A549 (cell line): ENCODE measurements around the gene ATP5IF1. TPM values are rescaled to one million over a fixed set of nuclear protein-coding genes. Genes with fewer than 3 reads are reported as not detected.

ENCODE experiments used
- ATAC-seq, 2 experiments: fragments of 200-7000 bp in 1 of 2; fragments of >200 bp in 1 of 2; cut with Nextera tagmentation in 1 of 2; cut with Tn5 transposase in 1 of 2; 3 replicates each; pipeline versions ENCODE4 v1.8.0 to v1.9.1; 2018 to 2020; ENCODE audit warnings: mild to moderate bottlenecking in 1 of 2, moderate library complexity in 1 of 2
- CTCF ChIA-PET: fragments of 300-600 bp; sonication (Branson Sonifier 250); formaldehyde crosslinking; extraction: SDS; loops from one replicate; lab custom pipeline; 2021; ENCODE audit warnings: antibody characterized with exemption, inconsistent platforms; lab: Yijun Ruan, JAX
- POLR2A ChIA-PET: fragments of 350-600 bp; formaldehyde crosslinking; extraction: SDS; loops from one replicate; lab custom pipeline; 2021; ENCODE audit warnings: antibody characterized with exemption, inconsistent platforms; lab: Yijun Ruan, JAX
- DNase-seq, 2 experiments: peaks; one replicate each; pipeline versions ENCODE4 v3.0.0 to v3.0.0-alpha.2; 2011 to 2016; ENCODE audit warnings: low read depth in 1 of 2, low spot score in 1 of 2
- FAIRE-seq: peaks from 2 replicates; lab custom pipeline; 2011; peaks lifted over from hg19 to GRCh38; lab: Jason Lieb, UNC
- H3K27ac ChIP-seq, 2 experiments: fragments of >200 bp; sonication (Bioruptor Twin); formaldehyde crosslinking; 3 replicates each; pipeline ENCODE4 v1.5.1; 2016 to 2017
- H3K4me1 ChIP-seq: fragments of >200 bp; sonication (Bioruptor Twin); formaldehyde crosslinking; 3 replicates; pipeline ENCODE4 v1.6.1; 2016
- H3K4me2 ChIP-seq: fragments of >200 bp; sonication (Bioruptor Twin); formaldehyde crosslinking; 3 replicates; pipeline ENCODE4 v1.6.1; 2016
- H3K4me3 ChIP-seq: fragments of >200 bp; sonication (Bioruptor Twin); formaldehyde crosslinking; 3 replicates; pipeline ENCODE4 v1.5.1; 2016
- H3K9me3 ChIP-seq: fragments of >200 bp; sonication (Bioruptor Twin); formaldehyde crosslinking; 3 replicates; pipeline ENCODE4 v1.6.1; 2016
- BHLHE40 ChIP-seq: IDR thresholded peaks from 2 replicates; pipeline ENCODE4 v1.6.1; 2012; ENCODE audit warnings: low read depth, low read length, inconsistent platforms
- CEBPB ChIP-seq, 2 experiments: fragments of >200 bp in 1 of 2; sonication (Bioruptor Twin) in 1 of 2; formaldehyde crosslinking in 1 of 2; IDR thresholded peaks; 2 replicates each; pipeline ENCODE4 v1.6.1; 2012 to 2016
- CHD4 ChIP-seq: fragments of 200-600 bp; sonication (generic); IDR thresholded peaks from 2 replicates; pipeline ENCODE4 v1.6.1; 2016; ENCODE audit warnings: antibody characterized with exemption, mild to moderate bottlenecking, borderline replicate concordance
- E2F6 ChIP-seq: IDR thresholded peaks from 2 replicates; pipeline ENCODE4 v1.6.1; 2012; ENCODE audit warnings: low read depth, borderline replicate concordance
- HDAC2 ChIP-seq: fragments of 200-600 bp; sonication (generic); IDR thresholded peaks from 2 replicates; pipeline ENCODE4 v1.6.1; 2016
- HOXB13 ChIP-seq: fragments of 250-450 bp; sonication (Bioruptor Pico); IDR thresholded peaks from 2 replicates; pipeline ENCODE4 v1.5.0; 2020; ENCODE audit warnings: low read depth, mild to moderate bottlenecking, moderate library complexity
- JUN ChIP-seq, 2 experiments: fragments of >200 bp; sonication (Bioruptor Twin); formaldehyde crosslinking; IDR thresholded peaks; 2 replicates in 1 of 2; 3 replicates in 1 of 2; pipeline ENCODE4 v1.6.1; 2016 to 2017
- KDM5A ChIP-seq: fragments of 200-600 bp; sonication (generic); IDR thresholded peaks from 2 replicates; pipeline ENCODE4 v1.6.1; 2016; ENCODE audit warnings: antibody characterized with exemption, mild to moderate bottlenecking
- MAFK ChIP-seq: fragments of 450-650 bp; IDR thresholded peaks from 2 replicates; pipeline ENCODE4 v1.6.1; 2014; ENCODE audit not compliant: partially characterized antibody
- NFE2L2 ChIP-seq: fragments of 150-350 bp; conservative IDR thresholded peaks from 2 replicates; pipeline ENCODE4 v1.6.1; 2014; ENCODE audit warnings: low read length
- NPAS2 ChIP-seq: fragments of 250-450 bp; sonication (Bioruptor Pico); IDR thresholded peaks from 2 replicates; pipeline ENCODE4 v1.8.0; 2022; ENCODE audit warnings: mild to moderate bottlenecking, moderate library complexity, borderline replicate concordance
- PBX3 ChIP-seq: IDR thresholded peaks from 2 replicates; pipeline ENCODE4 v1.6.1; 2012
- PHF8 ChIP-seq: fragments of 200-600 bp; sonication (generic); IDR thresholded peaks from 2 replicates; pipeline ENCODE4 v1.6.1; 2016; ENCODE audit warnings: low read depth, mild to moderate bottlenecking, antibody characterized with exemption, moderate library complexity, borderline replicate concordance
- POLR2A ChIP-seq: IDR thresholded peaks from 2 replicates; pipeline ENCODE4 v1.6.1; 2012; ENCODE audit warnings: mild to moderate bottlenecking, low read length
- POLR2AphosphoS2 ChIP-seq: conservative IDR thresholded peaks from 2 replicates; pipeline ENCODE4 v1.6.1; 2012; ENCODE audit warnings: low read length, improper control_type of control experiment, inconsistent platforms
- RNF2 ChIP-seq: fragments of 200-600 bp; sonication (generic); IDR thresholded peaks from 2 replicates; pipeline ENCODE4 v1.6.1; 2016; ENCODE audit warnings: low read depth, mild to moderate bottlenecking, antibody characterized with exemption, moderate library complexity, borderline replicate concordance
- TP53 ChIP-seq: fragments of 250-450 bp; sonication (Bioruptor Pico); IDR thresholded peaks from 2 replicates; pipeline ENCODE4 v1.5.0; 2021; ENCODE audit warnings: mild to moderate bottlenecking, moderate library complexity
- WGBS: methylation state at CpG from one replicate; pipeline ENCODE4 v1.1.6; 2017; ENCODE audit errors: missing lambda C conversion rate; 5-methylcytosine and 5-hydroxymethylcytosine counted together
- polyA plus RNA-seq, 4 experiments: library from polyadenylated mRNA; depleted of rRNA in 3 of 4; stranded (reverse); fragments of >200 nt; fragmentation: RNase III in 1 of 4; extraction: RNeasy Plus Mini Kit Qiagen cat#74134 plus additional on column Dnase treatment in 1 of 4; gene quantifications; 2 replicates in 3 of 4; 3 replicates in 1 of 4; pipeline ENCODE4 v1.2.3, GENCODE V29; 2011 to 2017
- TF ChIP-seq, protein P1 (sequence below): IDR thresholded peaks from 2 replicates; pipeline ENCODE4 v1.6.1; 2012
- TF ChIP-seq, protein P2 (sequence below): fragments of 450-650 bp; IDR thresholded peaks from 2 replicates; pipeline ENCODE4 v1.6.1; 2014; ENCODE audit warnings: antibody characterized with exemption
- TF ChIP-seq, protein P3 (sequence below): fragments of >200 bp; sonication (Bioruptor Twin); formaldehyde crosslinking; IDR thresholded peaks from 3 replicates; pipeline ENCODE4 v1.6.1; 2016

Gene ATP5IF1
- polyA plus RNA-seq, 2 of the 4 experiments (the other 2 are of a cell fraction): 178 to 234 TPM

DNA sequence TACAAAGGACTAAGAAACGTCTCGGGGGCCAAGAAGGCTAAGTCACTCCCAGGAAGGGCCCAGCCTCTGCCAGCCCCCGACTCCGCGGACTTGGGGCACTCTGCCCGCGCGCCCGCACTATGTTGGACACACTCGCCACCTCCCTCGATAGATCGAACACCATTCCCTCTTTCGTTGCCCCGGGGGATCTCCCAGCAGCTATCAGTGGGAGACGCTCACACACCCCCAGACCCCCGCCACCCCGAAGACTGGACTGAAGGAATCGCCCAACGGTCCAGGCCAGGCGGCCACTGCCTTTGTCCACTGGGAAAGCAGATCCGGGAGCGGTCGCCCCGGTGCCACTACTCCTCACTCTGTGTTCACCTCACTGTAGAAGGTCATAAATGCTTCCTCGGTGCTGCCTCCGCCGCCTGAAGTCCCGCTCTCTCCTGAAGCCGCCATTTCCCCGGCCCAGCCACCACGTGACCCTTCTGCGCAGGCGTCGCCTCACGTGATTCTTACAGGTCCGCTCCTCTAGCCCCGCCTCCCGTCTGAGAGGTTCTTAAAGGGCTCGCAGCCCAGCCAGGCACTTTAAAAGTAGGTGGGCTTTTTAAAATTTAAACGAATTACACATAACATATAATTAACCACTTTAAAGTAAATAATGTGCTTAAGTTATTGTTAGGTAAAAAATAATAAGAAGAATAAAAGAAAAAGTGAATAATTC, 3.2 kb upstream of the ATP5IF1 start, which contains the start of gene DNAJC8:
Gene DNAJC8, minus strand, starts transcription at position 472 of the 706 bp plus-strand sequence. Its CDS starts 31 bp downstream, at position 441.
- POLR2A ChIA-PET: no interaction called here
- peak within 1 kb of the TSS; percentile 88 to 95 for H3K27ac ChIP-seq
- no peaks in the 10 kb centered on the region for H3K9me3 ChIP-seq
- DNase-seq (peak; percentile 89), ATAC-seq (peak; percentile 57 to 75; a peak in 4 of 6 replicates), FAIRE-seq (no peak)
- TF ChIP-seq, protein P1, sequence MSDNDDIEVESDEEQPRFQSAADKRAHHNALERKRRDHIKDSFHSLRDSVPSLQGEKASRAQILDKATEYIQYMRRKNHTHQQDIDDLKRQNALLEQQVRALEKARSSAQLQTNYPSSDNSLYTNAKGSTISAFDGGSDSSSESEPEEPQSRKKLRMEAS: peak; percentile 85
- peak; percentile 33; the same call in 1 of the 2 replicates for TF ChIP-seq PHF8
- TF ChIP-seq PBX3: no peak
- no peak for TF ChIP-seq TP53 (CRISPR knock-in tag)
- TF ChIP-seq, protein P2, sequence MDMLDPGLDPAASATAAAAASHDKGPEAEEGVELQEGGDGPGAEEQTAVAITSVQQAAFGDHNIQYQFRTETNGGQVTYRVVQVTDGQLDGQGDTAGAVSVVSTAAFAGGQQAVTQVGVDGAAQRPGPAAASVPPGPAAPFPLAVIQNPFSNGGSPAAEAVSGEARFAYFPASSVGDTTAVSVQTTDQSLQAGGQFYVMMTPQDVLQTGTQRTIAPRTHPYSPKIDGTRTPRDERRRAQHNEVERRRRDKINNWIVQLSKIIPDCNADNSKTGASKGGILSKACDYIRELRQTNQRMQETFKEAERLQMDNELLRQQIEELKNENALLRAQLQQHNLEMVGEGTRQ: peak; percentile 99
- TF ChIP-seq MAFK: no peak
- no peak for TF ChIP-seq POLR2AphosphoS2
- 0 out of 2 replicates have a peak, but pooled peaks have one; percentile 63 for TF ChIP-seq E2F6
- 0 out of 2 replicates have a peak, but pooled peaks have one; percentile 64 for TF ChIP-seq NPAS2 (CRISPR knock-in tag)
- peak in 1 of 2 experiments; percentile 52; a peak in 2 of 5 replicates for TF ChIP-seq JUN (IDR thresholded peaks at IDR 0.05)
- peak; percentile 67 for TF ChIP-seq POLR2A
- no peak for TF ChIP-seq NFE2L2
- peak; percentile 51; the same call in 1 of the 2 replicates for TF ChIP-seq HDAC2
- peak; percentile 98 for TF ChIP-seq KDM5A
- TF ChIP-seq BHLHE40: peak; percentile 78
- TF ChIP-seq, protein P3, sequence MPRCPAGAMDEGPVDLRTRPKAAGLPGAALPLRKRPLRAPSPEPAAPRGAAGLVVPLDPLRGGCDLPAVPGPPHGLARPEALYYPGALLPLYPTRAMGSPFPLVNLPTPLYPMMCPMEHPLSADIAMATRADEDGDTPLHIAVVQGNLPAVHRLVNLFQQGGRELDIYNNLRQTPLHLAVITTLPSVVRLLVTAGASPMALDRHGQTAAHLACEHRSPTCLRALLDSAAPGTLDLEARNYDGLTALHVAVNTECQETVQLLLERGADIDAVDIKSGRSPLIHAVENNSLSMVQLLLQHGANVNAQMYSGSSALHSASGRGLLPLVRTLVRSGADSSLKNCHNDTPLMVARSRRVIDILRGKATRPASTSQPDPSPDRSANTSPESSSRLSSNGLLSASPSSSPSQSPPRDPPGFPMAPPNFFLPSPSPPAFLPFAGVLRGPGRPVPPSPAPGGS: 0 out of 3 replicates have a peak, but pooled peaks have one; percentile 42
- peaks cover 20% of the 10 kb centered on the region for H3K4me1 ChIP-seq
- CTCF ChIA-PET: interaction anchor here (1.4 kb wide), 1 partner anchor 15 kb away, joined by 5 read pairs; no protein-coding TSS in a partner anchor
- 0% methylated on average over 25 of the region's 40 CpGs for WGBS
- peak within 1 kb of the TSS; percentile 97 for H3K4me2 ChIP-seq
- H3K4me3 ChIP-seq: peak within 1 kb of the TSS; percentile 96

- WGBS: 63% methylated on average over 14 of the region's 14 CpGs
- Histone ChIP-seq H3K9me3 (no peaks in the 10 kb centered on the region), H3K4me3 (peak overlapping the region; percentile 96; the same call in 1 of the 3 replicates), H3K27ac (peak overlapping the region; percentile 53 to 95), H3K4me1 (peaks cover 20% of the 10 kb centered on the region), H3K4me2 (peak overlapping the region; percentile 51)
- FAIRE-seq (no peak), DNase-seq (no peak), ATAC-seq (no peak)
- ChIA-PET POLR2A (no interaction called here), CTCF (interaction anchor here (1.4 kb wide), 1 partner anchor 15 kb away, joined by 5 read pairs; no protein-coding TSS in a partner anchor)
- TF ChIP-seq CHD4 (no peak), POLR2AphosphoS2 (no peak), CEBPB (IDR thresholded peaks at IDR 0.05) (peak in 1 of 2 experiments; percentile 5; a peak in 1 of 4 replicates), RNF2 (no peak), HOXB13 (no peak)
Measured at GRCh38 chr1:28233264-28233606, 2.7 kb upstream of the ATP5IF1 start.
